ENCODE measurements around the gene ACTR5. TPM values are rescaled to one million over a fixed set of nuclear protein-coding genes. Genes with fewer than 3 reads are reported as not detected.

The ACTR5 gene
- total and polyA plus RNA-seq, 2 of the 13 experiments (the other 11 are each of a cell fraction or from before 2014, with no cell fraction given), result 19.5 to 20.5 TPM

DNA sequence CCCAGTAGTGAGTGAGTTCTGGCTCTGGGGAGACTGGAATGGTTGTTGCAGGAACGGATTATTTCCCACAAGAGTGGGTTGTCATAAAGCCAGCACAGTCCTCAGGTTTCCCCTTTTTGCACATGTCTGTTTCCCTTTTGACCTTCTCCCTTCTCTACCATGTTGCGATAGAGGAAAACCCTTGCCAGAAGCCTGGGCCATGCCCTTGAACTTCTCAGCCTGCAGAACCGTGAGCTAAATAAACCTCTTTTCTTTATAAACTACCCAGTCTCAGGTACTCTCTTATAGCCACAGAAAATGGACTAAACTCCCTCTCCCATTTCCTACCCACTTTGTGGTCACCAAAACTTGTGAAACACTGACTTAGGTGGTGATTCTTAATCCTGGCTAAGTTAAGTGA is 50.0 kb downstream of the ACTR5 start:
- CTCF ChIA-PET (ENCODE audit: low intra/inter-chr PET ratio, low total read pairs), result no interaction called here
- no peaks in the 10 kb centered on the region for H3K9me3 ChIP-seq (ENCODE audit: low read length)
- no peaks in the 10 kb centered on the region for H4K20me1 ChIP-seq (ENCODE audit: insufficient read depth, low read length)
- H3K9ac ChIP-seq (ENCODE audit: insufficient read depth, low read depth, low read length), result no peak overlapping the region
- H3K4me3 ChIP-seq (replicated peaks in 1 of 3; ENCODE audit: insufficient read depth in 1 of 3, low read depth in 2 of 3, low read length in 3 of 3), result no peak overlapping the region
- POLR2A ChIA-PET, result no interaction called here
- intact Hi-C loops (cut with micrococcal nuclease; ENCODE audit: unreplicated experiment), result loop anchor here (10.0 kb wide), 1 partner anchor 97 kb away; no protein-coding TSS in a partner anchor
- no peak overlapping the region for H2AFZ ChIP-seq (ENCODE audit: low read length)
- H3K4me2 ChIP-seq (ENCODE audit: low read depth, low read length), result no peak overlapping the region
- no TSS peak for BruUV-seq (replicated peaks)
- TF ChIP-seq DMAP1 (CRISPR knock-in tag; IDR thresholded peaks at IDR 0.05) (no peak), ZNF564 (CRISPR knock-in tag; IDR thresholded peaks at IDR 0.05) (peak; percentile 75; the same call in 1 of the 2 replicates), ZNF766 (CRISPR knock-in tag; IDR thresholded peaks at IDR 0.05; ENCODE audit: borderline replicate concordance) (peak; percentile 95; the same call in 1 of the 2 replicates)
- no peaks in the 10 kb centered on the region for H3K36me3 ChIP-seq (replicated peaks in 1 of 2; ENCODE audit: control insufficient read depth in 1 of 2, insufficient read depth in 2 of 2, low read length in 2 of 2)
- ATAC-seq, result no peak
- 10% methylated on average over 3 of the region's 3 CpGs for WGBS (ENCODE audit: low lambda C conversion rate)
- in situ Hi-C loops (cut with HindIII; ENCODE audit: extremely low pct_ligation_motif_present, low pct_unique_long_range_greater_than_20kb), result no loop called here
- H3K79me2 ChIP-seq (ENCODE audit: insufficient read depth, low read length), result no peaks in the 10 kb centered on the region
- H3K27me3 ChIP-seq (ENCODE audit: control insufficient read depth in 1 of 2, insufficient read depth in 2 of 2, low read length in 2 of 2), result peaks cover 0 to 10% of the 10 kb centered on the region in 2 experiments; a peak in 3 of 5 replicates
- peak; percentile 30 for FAIRE-seq
- DNase-seq (ENCODE audit: low spot score), result no peak
- no peak overlapping the region for H3K27ac ChIP-seq (ENCODE audit: extremely low read length, insufficient read depth, low read length)
- H3K4me1 ChIP-seq (ENCODE audit: insufficient read depth, low read length), result no peaks in the 10 kb centered on the region

DNA sequence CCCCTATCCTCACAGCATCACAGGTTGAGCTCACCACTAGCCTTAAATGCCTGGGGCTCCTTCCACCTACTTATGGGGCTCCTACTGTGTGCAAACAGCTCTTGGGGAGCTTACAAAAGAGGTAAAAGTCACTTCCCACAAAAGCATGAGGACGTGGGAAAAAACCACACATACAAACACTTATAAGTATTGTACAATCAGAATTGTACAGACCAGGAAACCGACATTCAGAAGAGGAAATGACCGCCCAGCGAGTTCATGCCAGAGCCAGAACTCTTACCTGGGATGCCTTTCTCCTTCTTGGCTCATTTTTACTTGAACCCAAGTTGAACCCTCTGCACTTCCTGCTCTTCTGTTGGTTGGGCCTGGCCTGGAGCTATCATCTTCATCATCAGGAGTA is 50.9 kb downstream of the ACTR5 start:
- H3K4me1 ChIP-seq (ENCODE audit: insufficient read depth, low read length), result no peaks in the 10 kb centered on the region
- in situ Hi-C loops (cut with HindIII; ENCODE audit: extremely low pct_ligation_motif_present, low pct_unique_long_range_greater_than_20kb) (no loop called here), intact Hi-C loops (cut with micrococcal nuclease; ENCODE audit: unreplicated experiment) (loop anchor here (10.0 kb wide), 1 partner anchor 96 kb away; no protein-coding TSS in a partner anchor)
- WGBS (ENCODE audit: low lambda C conversion rate), result 33% methylated on average over 4 of the region's 4 CpGs
- H3K4me3 ChIP-seq (replicated peaks in 1 of 3; ENCODE audit: insufficient read depth in 1 of 3, low read depth in 2 of 3, low read length in 3 of 3), result no peak overlapping the region
- no peak for ATAC-seq
- no peaks in the 10 kb centered on the region for H3K79me2 ChIP-seq (ENCODE audit: insufficient read depth, low read length)
- BruUV-seq (replicated peaks), result no TSS peak
- H3K27ac ChIP-seq (ENCODE audit: extremely low read length, insufficient read depth, low read length), result no peak overlapping the region
- no peak overlapping the region for H2AFZ ChIP-seq (ENCODE audit: low read length)
- peaks cover 0 to 15% of the 10 kb centered on the region in 2 experiments; a peak in 3 of 5 replicates for H3K27me3 ChIP-seq (ENCODE audit: control insufficient read depth in 1 of 2, insufficient read depth in 2 of 2, low read length in 2 of 2)
- TF ChIP-seq, protein P1, sequence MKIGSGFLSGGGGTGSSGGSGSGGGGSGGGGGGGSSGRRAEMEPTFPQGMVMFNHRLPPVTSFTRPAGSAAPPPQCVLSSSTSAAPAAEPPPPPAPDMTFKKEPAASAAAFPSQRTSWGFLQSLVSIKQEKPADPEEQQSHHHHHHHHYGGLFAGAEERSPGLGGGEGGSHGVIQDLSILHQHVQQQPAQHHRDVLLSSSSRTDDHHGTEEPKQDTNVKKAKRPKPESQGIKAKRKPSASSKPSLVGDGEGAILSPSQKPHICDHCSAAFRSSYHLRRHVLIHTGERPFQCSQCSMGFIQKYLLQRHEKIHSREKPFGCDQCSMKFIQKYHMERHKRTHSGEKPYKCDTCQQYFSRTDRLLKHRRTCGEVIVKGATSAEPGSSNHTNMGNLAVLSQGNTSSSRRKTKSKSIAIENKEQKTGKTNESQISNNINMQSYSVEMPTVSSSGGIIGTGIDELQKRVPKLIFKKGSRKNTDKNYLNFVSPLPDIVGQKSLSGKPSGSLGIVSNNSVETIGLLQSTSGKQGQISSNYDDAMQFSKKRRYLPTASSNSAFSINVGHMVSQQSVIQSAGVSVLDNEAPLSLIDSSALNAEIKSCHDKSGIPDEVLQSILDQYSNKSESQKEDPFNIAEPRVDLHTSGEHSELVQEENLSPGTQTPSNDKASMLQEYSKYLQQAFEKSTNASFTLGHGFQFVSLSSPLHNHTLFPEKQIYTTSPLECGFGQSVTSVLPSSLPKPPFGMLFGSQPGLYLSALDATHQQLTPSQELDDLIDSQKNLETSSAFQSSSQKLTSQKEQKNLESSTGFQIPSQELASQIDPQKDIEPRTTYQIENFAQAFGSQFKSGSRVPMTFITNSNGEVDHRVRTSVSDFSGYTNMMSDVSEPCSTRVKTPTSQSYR (CRISPR knock-in tag; IDR thresholded peaks at IDR 0.05; ENCODE audit: borderline replicate concordance), result no peak
- TF ChIP-seq XBP1 (CRISPR knock-in tag; IDR thresholded peaks at IDR 0.05) (no peak), ZMYM3 (CRISPR knock-in tag; IDR thresholded peaks at IDR 0.05) (no peak), SRSF4 (IDR thresholded peaks at IDR 0.05; ENCODE audit: low read depth, low read length, poor library complexity, severe bottlenecking) (no peak), ZNF644 (CRISPR knock-in tag; IDR thresholded peaks at IDR 0.05; ENCODE audit: low read depth) (no peak), RNF2 (conservative IDR thresholded peaks at IDR 0.05; ENCODE audit: low read depth) (no peak), TBX3 (IDR thresholded peaks at IDR 0.05; ENCODE audit: borderline replicate concordance) (no peak), GATAD2A (CRISPR knock-in tag; IDR thresholded peaks at IDR 0.05) (no peak), HDAC6 (IDR thresholded peaks at IDR 0.05; ENCODE audit: low read depth, low read length) (no peak), PRMT3 (CRISPR knock-in tag; IDR thresholded peaks at IDR 0.05; ENCODE audit: borderline replicate concordance, low read depth) (no peak), ZNF792 (CRISPR knock-in tag; IDR thresholded peaks at IDR 0.05) (no peak), RFX1 (IDR thresholded peaks at IDR 0.05) (no peak)
- no peak for FAIRE-seq
- DNase-seq (ENCODE audit: low spot score), result no peak
- no peaks in the 10 kb centered on the region for H3K9me3 ChIP-seq (ENCODE audit: low read length)
- H3K36me3 ChIP-seq (replicated peaks in 1 of 2; ENCODE audit: control insufficient read depth in 1 of 2, insufficient read depth in 2 of 2, low read length in 2 of 2), result no peaks in the 10 kb centered on the region
- H3K4me2 ChIP-seq (ENCODE audit: low read depth, low read length), result no peak overlapping the region
- CTCF ChIA-PET (ENCODE audit: low intra/inter-chr PET ratio, low total read pairs), result no interaction called here
- no peak overlapping the region for H3K9ac ChIP-seq (ENCODE audit: insufficient read depth, low read depth, low read length)
- H4K20me1 ChIP-seq (ENCODE audit: insufficient read depth, low read length), result no peaks in the 10 kb centered on the region
- POLR2A ChIA-PET, result no interaction called here
